HG03521 (cell line): ENCODE measurements around the gene NKD1.
A peak's percentile ranks its signal among the peaks of the same experiment; 100 is the strongest.

Experiments
- ATAC-seq: cut with Tn5 transposase; IDR thresholded peaks from one replicate; pipeline ENCODE4 v1.9.1; 2021; ENCODE audit warnings: mild to moderate bottlenecking, moderate library complexity; ENCODE audit not compliant: unreplicated experiment

The NKD1 gene

DNA sequence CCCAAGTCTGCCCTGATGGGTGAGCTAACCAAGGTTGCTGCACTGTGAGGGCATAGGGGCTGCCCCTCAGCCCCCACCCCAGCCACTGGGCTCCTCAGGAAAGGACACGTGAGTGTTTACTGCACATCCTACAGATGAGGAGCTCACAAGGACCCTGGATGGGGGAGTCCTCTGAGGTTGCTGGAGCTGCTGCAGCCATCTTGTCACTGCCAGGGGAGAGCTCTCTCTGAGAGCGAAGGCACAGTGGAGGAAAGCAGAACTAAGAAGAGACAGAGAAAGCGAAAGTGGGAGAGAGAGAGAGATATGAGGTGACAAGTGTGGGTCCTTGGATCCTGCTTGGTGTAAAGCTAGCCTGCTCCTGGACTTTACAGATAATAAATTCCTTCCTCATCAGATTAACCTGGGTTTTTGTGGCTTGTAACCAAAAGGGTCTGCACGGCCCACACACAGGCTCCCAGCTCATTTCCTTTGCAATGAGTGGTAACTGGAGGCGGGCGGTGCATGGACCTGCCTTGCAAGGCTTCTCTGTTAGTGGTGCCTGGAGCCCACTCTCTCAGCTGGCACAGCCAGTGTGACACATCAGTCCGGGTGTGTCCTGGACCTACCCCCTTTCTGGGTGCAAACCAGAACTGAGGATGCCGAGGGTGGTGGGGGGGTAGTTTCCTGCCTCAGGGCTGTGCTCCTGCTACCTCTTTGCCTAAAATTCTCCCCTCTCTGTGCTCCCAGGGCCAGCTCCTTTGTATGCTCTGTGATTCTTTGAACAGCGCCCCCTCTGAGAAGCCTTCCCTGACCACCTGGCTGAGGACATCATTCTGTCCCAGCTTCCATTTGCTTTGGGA, 118.7 kb downstream of the NKD1 start:
- ATAC-seq, result peak; percentile 87

DNA sequence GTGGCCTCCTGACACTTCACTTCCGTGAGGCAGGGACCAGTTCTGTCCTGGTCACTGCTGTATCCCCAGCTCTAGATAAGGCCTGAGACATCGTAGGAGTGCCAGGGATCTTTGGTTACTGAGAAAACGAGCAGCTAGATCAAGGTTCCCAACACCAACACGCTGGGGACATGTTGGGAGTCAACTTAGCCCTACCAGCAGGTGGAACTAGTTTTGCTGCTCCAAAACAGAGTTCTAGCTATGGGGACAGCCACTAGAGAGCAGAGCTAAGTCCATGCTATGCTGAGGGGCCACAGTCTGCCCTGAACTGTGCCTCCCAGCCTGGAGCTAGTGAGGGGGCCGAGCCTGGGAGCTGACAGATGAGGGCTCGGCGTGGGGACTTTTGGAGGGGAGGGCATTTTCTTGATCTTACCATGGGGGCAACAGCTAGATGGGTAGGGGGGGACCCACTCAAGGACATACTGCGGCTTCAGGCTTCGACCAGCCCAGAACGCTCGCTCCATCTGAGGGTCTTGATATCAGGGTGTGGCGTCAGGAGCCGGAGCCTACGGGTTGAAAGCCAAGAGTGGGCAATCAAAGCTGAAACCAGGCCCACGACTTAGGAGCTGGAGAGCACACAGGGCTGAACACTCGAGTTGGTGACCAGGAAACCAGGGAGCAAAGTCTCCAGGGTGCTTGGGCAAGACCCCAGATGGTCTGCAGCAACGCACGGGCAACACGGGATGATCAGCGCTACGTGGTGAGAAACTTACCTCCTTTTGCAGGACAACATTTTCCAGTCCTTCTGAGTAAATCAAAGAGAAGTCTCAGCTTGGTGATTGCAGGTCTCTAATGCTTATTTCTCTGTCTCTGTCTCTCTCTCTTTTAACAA, 119.5 kb downstream of the NKD1 start:
- no peak for ATAC-seq

DNA sequence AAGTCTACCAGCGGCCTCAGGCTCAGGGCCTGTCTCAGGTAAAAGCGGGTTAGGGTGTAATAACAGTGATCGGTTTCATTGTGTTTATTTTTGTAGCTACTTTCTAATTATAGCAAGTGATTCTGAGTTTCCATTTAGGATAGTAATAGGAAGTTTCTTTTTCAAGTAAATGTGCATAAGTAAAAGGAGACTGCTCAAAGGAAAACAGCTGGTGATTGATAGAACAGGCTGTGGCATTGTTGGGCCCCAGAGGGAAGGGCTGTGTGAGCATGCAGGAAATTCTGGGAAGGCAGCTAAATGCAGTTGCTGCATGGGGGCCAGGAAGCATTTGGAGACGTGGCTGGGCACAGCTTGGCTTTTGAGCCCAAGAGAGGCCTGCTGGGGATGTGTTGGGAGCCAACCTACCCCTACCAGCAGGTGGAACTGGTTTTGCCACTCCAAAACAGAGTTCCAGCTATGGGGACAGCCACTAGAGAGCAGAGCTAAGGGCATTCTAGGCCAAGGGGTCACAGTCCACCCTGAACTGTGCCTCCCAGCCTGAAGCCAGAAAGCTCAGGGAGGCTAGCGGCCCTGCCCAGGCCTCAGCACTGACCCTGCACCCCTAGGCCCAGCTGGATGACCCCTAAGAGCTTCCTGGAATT, 120.3 kb downstream of the NKD1 start:
- no peak for ATAC-seq

DNA sequence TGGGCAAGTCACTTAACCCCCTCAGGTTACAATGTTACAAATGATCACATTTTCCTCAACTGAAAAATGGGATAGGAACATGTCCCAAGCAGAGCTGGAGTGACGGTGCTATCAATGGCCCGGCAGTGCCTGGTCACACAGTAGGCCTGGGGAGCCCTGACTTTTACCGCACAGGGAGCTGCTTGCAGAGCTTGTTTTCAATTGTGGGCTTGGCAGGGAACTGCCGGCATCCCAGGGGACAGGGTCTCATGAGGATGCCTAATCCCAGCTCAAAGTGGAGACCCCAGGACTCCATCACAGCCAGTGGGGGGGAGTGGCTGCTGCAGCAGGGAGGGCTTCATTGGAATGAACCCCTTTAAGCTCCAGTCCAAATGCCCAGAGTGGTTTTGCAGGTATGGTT, 121.5 kb downstream of the NKD1 start:
- no peak for ATAC-seq

DNA sequence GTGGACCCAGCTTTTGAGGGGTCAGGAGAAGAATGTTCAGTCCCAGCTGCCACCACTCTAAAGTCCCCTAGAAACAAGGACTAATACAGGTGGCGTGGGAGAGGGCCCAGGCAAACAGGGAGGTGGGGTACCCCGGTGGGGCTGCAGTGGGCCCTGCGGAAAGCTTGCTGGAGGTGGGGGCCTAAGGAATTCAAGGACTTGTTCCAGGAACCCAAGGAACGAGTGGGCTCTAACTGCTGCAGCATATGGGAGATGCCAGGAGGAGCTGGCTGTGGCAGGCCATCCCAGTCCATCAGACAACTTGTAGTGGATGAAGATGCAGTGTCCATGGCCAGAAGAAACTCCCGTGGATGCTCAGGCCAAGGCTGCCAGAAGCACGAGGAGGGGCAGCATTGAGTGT, 122.3 kb downstream of the NKD1 start:
- no peak for ATAC-seq

DNA sequence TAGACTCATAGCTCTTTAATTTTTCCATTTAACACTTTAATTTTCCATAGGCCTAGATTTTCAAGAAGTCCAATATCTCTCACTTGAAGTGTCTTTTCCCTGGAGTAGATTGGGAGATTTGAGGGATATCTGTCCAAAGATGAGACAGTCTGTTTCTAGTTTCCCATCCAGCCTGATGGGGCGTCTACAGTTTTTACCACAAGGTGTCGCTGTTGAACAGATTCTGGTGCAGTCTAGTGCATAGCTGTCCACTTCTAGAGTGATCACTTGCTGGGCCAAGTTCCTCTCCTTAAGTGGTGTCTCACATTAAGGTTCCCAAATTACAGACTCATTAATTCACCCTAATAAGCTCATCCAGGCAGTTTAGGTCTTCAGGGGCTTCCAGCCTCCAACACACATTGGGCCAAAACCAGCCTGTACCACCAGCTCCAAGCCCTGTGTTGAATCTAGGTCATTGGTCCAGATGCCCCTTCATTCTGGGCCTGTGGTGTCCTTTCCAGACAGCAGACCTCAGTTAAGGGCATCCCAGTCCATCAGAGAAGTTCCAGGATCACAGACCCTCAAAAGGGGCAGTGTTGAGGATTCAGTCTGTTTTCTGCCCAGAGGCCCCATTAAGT, 123.6 kb downstream of the NKD1 start:
- no peak for ATAC-seq

DNA sequence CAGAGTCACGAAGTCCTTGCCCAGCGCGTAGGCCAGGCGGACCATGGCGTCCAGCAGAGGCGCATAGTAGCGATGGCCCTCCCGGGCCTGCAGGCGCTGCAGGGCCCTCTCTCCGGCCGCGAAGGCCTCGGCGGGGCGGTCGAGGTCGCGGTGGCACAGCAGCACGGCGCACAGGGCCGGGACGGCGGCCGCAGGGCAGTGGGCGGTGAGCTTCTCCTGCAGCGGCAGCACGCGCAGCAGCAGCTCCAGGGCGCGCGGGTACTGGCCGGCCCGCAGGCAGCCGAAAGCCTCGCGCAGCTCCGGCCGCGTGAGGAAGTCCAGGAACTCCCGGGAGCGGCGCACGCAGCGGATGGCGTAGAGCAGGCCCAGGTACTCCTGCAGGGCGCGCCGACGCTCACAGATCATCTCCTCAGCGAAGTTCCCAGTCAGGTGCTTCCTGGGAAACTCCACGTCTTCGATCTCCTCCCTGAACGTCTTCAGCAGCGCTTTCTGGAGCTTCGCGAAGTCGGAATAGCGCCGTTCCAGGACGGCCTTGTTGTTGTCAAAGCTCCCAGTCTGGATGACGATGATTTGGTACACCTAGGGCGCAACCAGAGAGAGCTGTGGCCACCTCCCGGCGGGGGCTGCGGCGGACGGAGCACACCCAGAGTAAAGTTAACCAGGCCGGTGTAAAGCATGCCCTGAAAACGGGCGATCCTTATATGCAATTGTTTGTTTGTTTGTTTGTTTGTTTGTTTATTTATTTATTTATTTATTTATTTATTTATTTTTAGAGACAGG, 125.5 kb downstream of the NKD1 start:
- no peak for ATAC-seq

DNA sequence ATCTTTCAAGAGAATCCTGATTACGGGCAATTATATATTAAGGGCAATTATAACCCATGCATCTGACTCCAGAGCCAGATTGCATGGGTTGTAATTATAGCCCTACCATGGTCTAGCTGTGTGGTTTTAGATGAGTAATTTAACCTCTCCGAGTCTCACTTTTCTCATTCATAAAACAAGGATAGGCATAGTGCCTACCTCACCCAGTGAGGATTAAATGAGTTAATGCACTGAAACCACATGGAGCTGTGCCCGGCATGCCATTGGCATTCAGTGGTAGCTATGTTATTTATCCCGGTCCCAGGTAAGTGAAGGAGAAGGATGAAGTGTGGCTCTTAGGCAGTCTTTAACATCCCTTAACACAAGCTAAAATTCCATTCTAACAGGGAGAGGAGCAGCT, 126.6 kb downstream of the NKD1 start:
- no peak for ATAC-seq

DNA sequence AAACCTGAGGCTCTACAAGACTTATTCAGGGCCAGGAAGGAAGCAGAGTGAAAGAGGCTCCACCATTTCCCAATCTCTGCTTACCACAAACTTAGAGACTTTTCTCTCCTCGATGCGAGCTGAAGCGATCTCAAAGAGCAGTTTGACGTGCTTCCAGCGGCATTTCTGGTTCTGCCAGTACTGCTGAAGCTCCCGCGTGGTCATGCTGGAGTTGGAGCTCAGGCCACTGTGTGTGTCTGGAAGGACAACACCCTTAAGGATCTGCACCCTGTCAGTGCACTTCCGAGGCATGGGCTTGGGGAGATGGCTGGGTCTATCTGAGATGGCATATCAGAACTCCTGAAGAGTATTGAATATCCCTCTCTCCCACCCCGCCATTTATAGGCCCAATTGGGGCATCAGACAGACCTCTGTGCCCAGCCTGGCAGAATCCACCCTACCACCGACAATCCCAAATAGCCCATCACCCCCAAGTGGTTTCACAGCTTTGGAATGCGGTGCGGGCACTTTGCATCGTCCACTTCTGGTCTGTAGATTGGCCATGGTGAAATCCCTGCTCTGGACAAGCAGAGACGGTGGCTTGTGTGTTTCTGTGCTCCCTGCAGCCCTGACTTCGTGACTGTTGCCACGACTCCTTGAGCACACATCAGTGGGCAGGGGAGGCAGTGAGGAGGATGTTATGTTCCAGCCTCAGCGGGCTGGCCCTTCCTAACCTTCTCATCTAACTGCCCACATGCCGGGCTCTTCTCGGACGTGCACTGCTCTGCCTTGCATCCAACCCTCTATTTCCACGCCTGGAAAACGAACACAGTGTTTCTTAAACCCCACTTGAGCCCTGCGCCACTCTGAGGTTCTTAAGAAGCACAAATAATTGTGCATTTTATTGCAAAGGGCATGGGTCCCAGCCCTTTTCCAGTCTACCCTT, 127.8 kb downstream of the NKD1 start:
- ATAC-seq, result no peak

DNA sequence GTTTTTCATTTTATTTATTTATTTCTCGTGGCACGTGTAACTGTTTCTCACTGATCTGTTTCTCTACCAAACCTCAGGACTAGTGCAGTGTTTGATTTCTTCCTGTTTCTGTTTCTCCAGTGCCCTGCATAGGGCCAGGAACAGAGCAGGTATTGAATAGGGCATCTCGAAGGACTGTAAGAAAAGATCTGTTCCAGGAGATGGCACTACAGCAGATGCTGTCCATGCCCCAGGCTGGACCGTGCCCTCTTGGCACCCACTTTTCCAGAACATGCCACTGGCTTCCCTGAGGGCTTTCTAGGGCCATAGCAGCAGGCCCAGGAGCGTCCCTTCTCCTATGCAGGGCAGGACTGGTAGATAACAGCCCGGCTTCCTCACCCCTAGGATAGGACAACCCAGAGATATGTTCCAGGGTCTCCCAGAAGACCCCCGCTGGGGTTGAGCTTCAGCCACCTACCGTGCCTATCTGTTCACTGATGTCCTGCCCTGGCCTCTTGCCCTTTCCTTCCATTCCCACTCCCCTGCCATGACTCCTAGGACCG, 128.6 kb downstream of the NKD1 start:
- ATAC-seq, result no peak

DNA sequence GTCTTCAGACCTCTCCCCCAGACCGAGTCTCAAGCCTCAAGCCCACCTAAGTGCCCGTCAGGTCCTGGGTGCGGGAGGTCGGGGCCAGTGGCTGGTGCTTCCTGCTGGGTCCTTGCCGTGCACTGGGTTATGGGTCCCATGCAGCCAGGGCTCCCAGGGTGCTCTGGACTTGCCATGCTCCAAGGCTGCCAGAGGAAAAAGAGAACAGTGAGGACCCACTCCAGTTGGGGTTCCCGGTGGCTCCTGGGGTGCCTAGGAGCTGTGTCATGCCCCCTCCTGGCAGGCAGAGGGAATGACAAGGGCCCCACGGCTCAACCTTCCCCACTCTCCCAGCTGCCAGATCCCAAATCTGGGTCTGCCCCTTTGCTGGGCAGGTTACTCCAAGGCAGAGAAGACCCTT, 129.2 kb downstream of the NKD1 start:
- no peak for ATAC-seq

DNA sequence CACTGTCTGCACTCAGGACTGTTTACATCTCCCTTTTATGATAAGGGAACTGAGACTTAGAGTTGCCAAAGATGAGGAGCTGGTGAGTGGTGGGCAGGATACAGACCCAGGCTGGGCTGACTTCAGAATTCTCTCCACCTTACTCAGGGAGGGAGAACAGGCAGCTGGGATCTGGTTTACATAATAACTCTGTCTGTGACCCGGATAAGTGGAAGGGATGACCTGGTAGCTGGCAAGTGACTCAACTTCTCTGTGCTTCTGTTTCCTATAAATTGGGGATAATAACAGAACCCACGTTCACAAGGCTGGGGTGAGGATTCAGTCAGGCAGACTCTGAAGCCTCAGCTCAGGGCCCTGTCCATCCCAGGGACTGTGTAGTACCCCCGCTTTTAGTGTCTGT, 130.3 kb downstream of the NKD1 start:
- no peak for ATAC-seq

DNA sequence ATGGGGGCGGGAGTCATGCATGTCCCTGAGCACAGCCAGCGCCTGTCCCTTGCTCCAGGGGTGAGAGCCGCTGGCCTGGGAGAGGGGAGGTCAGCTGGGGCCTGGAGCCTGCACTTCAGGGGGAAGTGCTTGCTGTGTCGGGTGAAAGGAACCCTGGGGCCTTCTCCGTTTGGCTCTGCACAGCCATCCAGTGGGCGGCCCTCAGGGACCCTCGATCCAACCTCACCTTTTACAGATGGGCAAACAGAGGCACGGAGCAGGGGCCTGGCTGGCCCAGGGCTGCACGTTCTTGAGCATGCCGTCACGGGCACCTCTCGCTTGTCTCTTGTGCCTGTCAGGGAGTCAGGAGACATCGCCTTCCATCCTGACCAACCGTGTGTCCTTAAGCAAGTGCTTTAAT, 131.1 kb downstream of the NKD1 start:
- no peak for ATAC-seq

DNA sequence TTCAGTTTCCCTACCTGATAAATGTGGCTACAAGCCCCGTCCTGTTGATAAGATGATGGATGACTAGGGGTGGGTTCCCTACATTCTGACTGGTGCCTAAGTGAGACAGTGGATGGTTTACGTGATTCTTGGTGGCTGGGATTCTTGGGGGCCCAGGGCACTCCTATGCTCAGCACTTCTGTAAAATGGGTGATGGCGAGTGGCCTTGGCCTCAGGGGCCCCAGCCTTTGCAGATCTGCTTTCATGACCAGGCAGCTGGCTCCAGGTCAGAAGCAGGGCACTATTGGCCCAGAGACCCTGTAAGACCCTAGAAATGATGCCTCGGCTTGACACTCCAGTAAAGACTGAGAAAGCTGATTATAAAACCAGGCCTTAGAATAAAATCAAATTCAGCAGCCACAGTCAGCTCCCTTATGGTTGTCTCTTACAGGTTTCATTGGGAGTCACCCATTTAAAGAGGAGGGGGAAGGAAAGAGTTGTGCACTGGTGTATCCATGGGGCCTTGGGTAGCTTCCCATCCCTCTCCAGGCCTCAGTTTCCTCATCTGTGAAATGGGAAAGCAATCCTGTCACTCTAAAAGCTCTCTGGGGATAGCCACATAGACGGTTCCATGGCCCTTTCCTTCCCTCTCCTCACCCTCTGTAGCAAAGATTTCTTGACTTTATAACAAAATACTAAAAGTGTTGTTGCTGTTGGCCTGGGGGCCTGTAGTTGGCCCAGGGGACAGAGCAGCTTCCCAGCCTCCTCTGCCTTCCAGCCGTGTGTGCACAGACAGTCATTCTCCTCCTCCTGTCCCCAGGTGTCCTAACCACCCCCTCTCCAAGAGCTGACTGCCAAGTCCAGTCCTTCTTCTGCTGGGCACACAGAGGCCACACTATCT, 131.7 kb downstream of the NKD1 start:
- no peak for ATAC-seq

DNA sequence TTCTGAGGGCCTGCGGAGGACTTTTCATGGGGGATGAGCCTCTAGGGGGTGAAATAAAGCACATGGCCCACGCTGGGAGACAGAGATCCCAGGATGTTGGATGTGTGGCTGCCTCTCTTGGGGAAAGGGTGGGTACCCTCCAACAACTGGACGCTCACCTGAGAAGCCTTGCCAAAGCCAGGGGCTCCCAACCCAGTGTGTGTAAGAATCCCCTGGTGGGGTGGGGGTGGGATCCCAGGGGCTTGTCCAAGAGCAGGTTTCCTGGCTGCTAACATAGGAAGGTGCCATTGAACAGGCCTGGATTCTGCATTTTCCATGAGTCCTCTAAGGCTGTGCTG, 132.3 kb downstream of the NKD1 start:
- no peak for ATAC-seq

DNA sequence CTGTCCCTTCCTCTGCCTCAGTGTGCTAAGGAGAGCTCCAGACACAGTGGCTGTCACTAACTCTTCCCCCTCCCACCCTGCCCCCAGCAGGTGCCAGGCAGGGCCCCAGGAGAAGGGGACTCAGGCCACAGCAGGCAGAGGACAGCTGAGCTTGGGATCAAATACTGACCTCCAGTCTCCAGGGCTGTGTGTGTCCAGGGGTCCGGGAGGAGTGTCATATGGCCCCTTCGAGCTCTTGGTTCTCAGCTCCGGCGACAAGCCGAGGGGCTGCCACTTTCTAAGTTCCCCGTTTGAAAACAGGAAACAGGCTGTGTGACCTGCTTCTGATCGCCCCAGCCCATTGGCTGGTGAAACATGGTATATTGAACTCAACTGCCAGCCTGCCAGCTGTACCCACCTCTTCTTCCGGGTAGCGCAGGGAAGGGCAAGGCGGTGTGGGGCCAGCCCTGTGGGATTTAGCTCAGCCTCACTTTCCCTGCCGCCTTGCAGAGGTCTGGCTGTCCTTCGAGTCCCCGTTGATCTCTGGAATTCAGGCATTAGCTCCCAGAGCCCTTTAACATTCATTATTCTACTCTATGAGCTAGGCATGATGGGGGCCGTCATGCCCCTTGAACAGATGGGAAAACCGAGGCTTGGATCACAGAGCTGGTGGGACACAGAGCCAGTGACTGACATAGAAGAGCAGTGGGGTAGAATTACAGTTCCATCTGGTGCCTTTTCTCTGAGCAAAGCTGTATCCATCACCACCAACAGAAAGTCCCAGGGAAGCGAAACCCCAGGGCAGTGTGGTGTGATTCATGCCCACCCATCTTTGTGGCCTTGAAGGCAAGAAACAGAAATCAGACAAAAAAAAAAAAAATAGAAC, 133.1 kb downstream of the NKD1 start, which contains the start of gene SNX20:
Gene SNX20 (minus strand): TSS at position 292 of the 865 bp plus-strand sequence. CDS start 3,786 bp downstream, outside the sequence.
- peak; percentile 53 for ATAC-seq
